22Rv1 (cell line): Measurements from ENCODE around the gene TRANK1.

Experiments
- CTCF ChIP-seq: fragments of 450-650 bp; IDR thresholded peaks from 2 replicates; pipeline ENCODE4 v1.5.1; 2017; ENCODE audit warnings: mild to moderate bottlenecking
- ZFX ChIP-seq: fragments of 450-650 bp; IDR thresholded peaks from 2 replicates; pipeline ENCODE4 v1.6.1; 2017; ENCODE audit warnings: antibody characterized with exemption, borderline replicate concordance

GRCh38 chr3:36981006-36981405 lies 36.2 kb upstream of the TRANK1 start:
- TF ChIP-seq CTCF = no peak
- no peak for TF ChIP-seq ZFX
